Cardiac muscle cell (in vitro differentiated cells and primary cell): ENCODE results near the gene SHISAL1. TPM values are rescaled to one million over a fixed set of nuclear protein-coding genes. Genes with fewer than 3 reads are reported as not detected.
A peak's percentile ranks its signal among the peaks of the same experiment; 100 is the strongest.

Experiments
- DNase-seq, 2 donors: peaks; one replicate each; pipeline versions ENCODE4 v3.0.0 to v3.0.0-alpha.2; 2010 to 2017; ENCODE audit warnings: low read depth in 1 of 2, low spot score in 1 of 2
- H3K27ac ChIP-seq: fragments of 200-600 bp; sonication (generic); 2 replicates; pipeline ENCODE4 v1.5.1; 2016
- H3K27me3 ChIP-seq: fragments of 200-600 bp; sonication (generic); 2 replicates; pipeline ENCODE4 v1.6.0; 2016; ENCODE audit warnings: control low read depth
- H3K36me3 ChIP-seq: fragments of 200-600 bp; sonication (generic); 2 replicates; pipeline ENCODE4 v1.5.1; 2016; ENCODE audit warnings: control low read depth
- H3K4me1 ChIP-seq: fragments of 200-600 bp; sonication (generic); 2 replicates; pipeline ENCODE4 v1.8.1; 2017; ENCODE audit warnings: low read depth, mild to moderate bottlenecking, mixed run types
- H3K4me3 ChIP-seq: fragments of 200-600 bp; sonication (generic); 2 replicates; pipeline ENCODE4 v1.5.1; 2016; ENCODE audit warnings: mild to moderate bottlenecking
- H3K9me3 ChIP-seq: fragments of 200-600 bp; sonication (generic); 2 replicates; pipeline ENCODE4 v1.5.1; 2017; ENCODE audit warnings: low read depth, mild to moderate bottlenecking, control low read depth
- CTCF ChIP-seq: IDR thresholded peaks from 2 replicates; pipeline ENCODE4 v1.5.1; 2012; ENCODE audit warnings: low read depth, mild to moderate bottlenecking, low read length
- polyA plus RNA-seq: library from polyadenylated mRNA; unstranded; fragments of >200 nt; fragmentation: Nextera tagmentation; extraction: Ambion mirVana; gene quantifications from 2 replicates; pipeline ENCODE4 v1.2.1, GENCODE V29; 2016
- total RNA-seq: library from RNA; depleted of rRNA; stranded (reverse); fragments of >200 nt; gene quantifications from 2 replicates; pipeline ENCODE4 v1.2.3, GENCODE V29; 2016

SHISAL1 gene
- total and polyA plus RNA-seq, 2 experiments from 2014 or later: 0.40 to 2.8 TPM

- no peaks in the 10 kb centered on the region for H3K9me3 ChIP-seq
Measured at GRCh38 chr22:44289414-44290171, 23.2 kb downstream of the SHISAL1 start.

GRCh38 chr22:44288913-44289312 lies 23.8 kb downstream of the SHISAL1 start:
- no peaks in the 10 kb centered on the region for H3K9me3 ChIP-seq
- no peaks in the 10 kb centered on the region for H3K36me3 ChIP-seq
- H3K27ac ChIP-seq: no peak overlapping the region
- TF ChIP-seq CTCF: no peak
- no peak overlapping the region for H3K4me3 ChIP-seq
- H3K27me3 ChIP-seq: no peaks in the 10 kb centered on the region
- H3K4me1 ChIP-seq: no peaks in the 10 kb centered on the region
- DNase-seq: no peak

More at GRCh38 chr22:44289414-44290171, 23.2 kb downstream of the SHISAL1 start:
- Histone ChIP-seq H3K4me1 (no peaks in the 10 kb centered on the region), H3K36me3 (no peaks in the 10 kb centered on the region), H3K27me3 (no peaks in the 10 kb centered on the region), H3K27ac (no peak overlapping the region), H3K4me3 (no peak overlapping the region)
- no peak for DNase-seq
- TF ChIP-seq CTCF: no peak

- Histone ChIP-seq H3K36me3 (no peaks in the 10 kb centered on the region), H3K27me3 (no peaks in the 10 kb centered on the region), H3K4me1 (no peaks in the 10 kb centered on the region), H3K27ac (no peak overlapping the region), H3K9me3 (no peaks in the 10 kb centered on the region), H3K4me3 (no peak overlapping the region)
- no peak for TF ChIP-seq CTCF
- DNase-seq: no peak
Measured at GRCh38 chr22:44287741-44288140, 25.0 kb downstream of the SHISAL1 start.

GRCh38 chr22:44287121-44287693 lies 25.5 kb downstream of the SHISAL1 start:
- Histone ChIP-seq H3K9me3 (no peaks in the 10 kb centered on the region), H3K4me3 (no peak overlapping the region), H3K4me1 (no peaks in the 10 kb centered on the region), H3K27me3 (no peaks in the 10 kb centered on the region), H3K36me3 (no peaks in the 10 kb centered on the region), H3K27ac (no peak overlapping the region)
- TF ChIP-seq CTCF: no peak
- no peak for DNase-seq

- no peaks in the 10 kb centered on the region for H3K9me3 ChIP-seq
- no peak overlapping the region for H3K4me3 ChIP-seq
- H3K27me3 ChIP-seq: no peaks in the 10 kb centered on the region
- TF ChIP-seq CTCF: no peak
- no peak overlapping the region for H3K27ac ChIP-seq
- peak in 1 of 2 donors; percentile 21 for DNase-seq
- no peaks in the 10 kb centered on the region for H3K4me1 ChIP-seq
- no peaks in the 10 kb centered on the region for H3K36me3 ChIP-seq
Measured at GRCh38 chr22:44286646-44287045, 26.1 kb downstream of the SHISAL1 start.
